Measurements from ENCODE around the gene STARD3NL.

STARD3NL gene

GRCh38 chr7:38178004-38178694 lies at the start of gene STARD3NL:
Gene STARD3NL (plus strand): TSS chr7:38178245. CDS start chr7:38207505, 29,260 bp downstream.
- Histone ChIP-seq H3K36me3 (ENCODE audit: control insufficient read depth, insufficient read depth, low read length) (no peaks in the 10 kb centered on the region), H3K4me3 (ENCODE audit: low read depth, low read length) (peak within 1 kb of the TSS; percentile 73)

GRCh38 chr7:38129162-38129561 lies 48.9 kb upstream of the STARD3NL start:
- Histone ChIP-seq H3K36me3 (ENCODE audit: control insufficient read depth, insufficient read depth, low read length) (no peaks in the 10 kb centered on the region), H3K27me3 (ENCODE audit: control insufficient read depth, insufficient read depth, low read length) (no peaks in the 10 kb centered on the region), H3K9me3 (ENCODE audit: control insufficient read depth, insufficient read depth, low read length) (no peaks in the 10 kb centered on the region), H3K4me3 (ENCODE audit: low read depth, low read length) (no peak overlapping the region), H3K4me1 (ENCODE audit: control insufficient read depth, insufficient read depth, low read length) (no peaks in the 10 kb centered on the region), H3K9ac (ENCODE audit: low read depth, low read length) (no peak overlapping the region)

More at GRCh38 chr7:38178004-38178694, at the start of gene STARD3NL:
- Histone ChIP-seq H3K4me1 (ENCODE audit: control insufficient read depth, insufficient read depth, low read length) (no peaks in the 10 kb centered on the region), H3K27me3 (ENCODE audit: control insufficient read depth, insufficient read depth, low read length) (no peaks in the 10 kb centered on the region), H3K9me3 (ENCODE audit: control insufficient read depth, insufficient read depth, low read length) (no peaks in the 10 kb centered on the region), H3K9ac (ENCODE audit: low read depth, low read length) (peak within 1 kb of the TSS; percentile 67)

GRCh38 chr7:38129579-38129978 lies 48.5 kb upstream of the STARD3NL start:
- H3K36me3 ChIP-seq (ENCODE audit: control insufficient read depth, insufficient read depth, low read length) = no peaks in the 10 kb centered on the region
- no peak overlapping the region for H3K9ac ChIP-seq (ENCODE audit: low read depth, low read length)
- H3K27me3 ChIP-seq (ENCODE audit: control insufficient read depth, insufficient read depth, low read length) = no peaks in the 10 kb centered on the region
- H3K4me1 ChIP-seq (ENCODE audit: control insufficient read depth, insufficient read depth, low read length) = no peaks in the 10 kb centered on the region
- no peak overlapping the region for H3K4me3 ChIP-seq (ENCODE audit: low read depth, low read length)
- no peaks in the 10 kb centered on the region for H3K9me3 ChIP-seq (ENCODE audit: control insufficient read depth, insufficient read depth, low read length)

- H3K36me3 ChIP-seq (ENCODE audit: control insufficient read depth, insufficient read depth, low read length) = no peaks in the 10 kb centered on the region
These were observed 39.9 kb upstream of the STARD3NL start for GRCh38 chr7:38138171-38138570.

GRCh38 chr7:38141187-38141586 lies 36.9 kb upstream of the STARD3NL start:
- Histone ChIP-seq H3K4me3 (ENCODE audit: low read depth, low read length) (no peak overlapping the region), H3K9me3 (ENCODE audit: control insufficient read depth, insufficient read depth, low read length) (no peaks in the 10 kb centered on the region), H3K36me3 (ENCODE audit: control insufficient read depth, insufficient read depth, low read length) (no peaks in the 10 kb centered on the region), H3K4me1 (ENCODE audit: control insufficient read depth, insufficient read depth, low read length) (no peaks in the 10 kb centered on the region), H3K9ac (ENCODE audit: low read depth, low read length) (no peak overlapping the region), H3K27me3 (ENCODE audit: control insufficient read depth, insufficient read depth, low read length) (no peaks in the 10 kb centered on the region)

More at GRCh38 chr7:38138171-38138570, 39.9 kb upstream of the STARD3NL start:
- Histone ChIP-seq H3K4me3 (ENCODE audit: low read depth, low read length) (no peak overlapping the region), H3K4me1 (ENCODE audit: control insufficient read depth, insufficient read depth, low read length) (no peaks in the 10 kb centered on the region), H3K9ac (ENCODE audit: low read depth, low read length) (no peak overlapping the region), H3K27me3 (ENCODE audit: control insufficient read depth, insufficient read depth, low read length) (no peaks in the 10 kb centered on the region), H3K9me3 (ENCODE audit: control insufficient read depth, insufficient read depth, low read length) (no peaks in the 10 kb centered on the region)

- Histone ChIP-seq H3K9ac (ENCODE audit: low read depth, low read length) (no peak overlapping the region), H3K27me3 (ENCODE audit: control insufficient read depth, insufficient read depth, low read length) (no peaks in the 10 kb centered on the region), H3K36me3 (ENCODE audit: control insufficient read depth, insufficient read depth, low read length) (no peaks in the 10 kb centered on the region), H3K9me3 (ENCODE audit: control insufficient read depth, insufficient read depth, low read length) (no peaks in the 10 kb centered on the region), H3K4me1 (ENCODE audit: control insufficient read depth, insufficient read depth, low read length) (no peaks in the 10 kb centered on the region), H3K4me3 (ENCODE audit: low read depth, low read length) (no peak overlapping the region)
These were observed 35.3 kb upstream of the STARD3NL start for GRCh38 chr7:38142736-38143135.

GRCh38 chr7:38147005-38147404 lies 31.0 kb upstream of the STARD3NL start:
- H3K4me3 ChIP-seq (ENCODE audit: low read depth, low read length) = no peak overlapping the region
- H3K9me3 ChIP-seq (ENCODE audit: control insufficient read depth, insufficient read depth, low read length) = no peaks in the 10 kb centered on the region
- H3K27me3 ChIP-seq (ENCODE audit: control insufficient read depth, insufficient read depth, low read length) = no peaks in the 10 kb centered on the region
- H3K9ac ChIP-seq (ENCODE audit: low read depth, low read length) = no peak overlapping the region
- H3K36me3 ChIP-seq (ENCODE audit: control insufficient read depth, insufficient read depth, low read length) = no peaks in the 10 kb centered on the region
- H3K4me1 ChIP-seq (ENCODE audit: control insufficient read depth, insufficient read depth, low read length) = no peaks in the 10 kb centered on the region

- Histone ChIP-seq H3K36me3 (ENCODE audit: control insufficient read depth, insufficient read depth, low read length) (no peaks in the 10 kb centered on the region), H3K27me3 (ENCODE audit: control insufficient read depth, insufficient read depth, low read length) (no peaks in the 10 kb centered on the region), H3K4me3 (ENCODE audit: low read depth, low read length) (no peak overlapping the region), H3K9ac (ENCODE audit: low read depth, low read length) (no peak overlapping the region), H3K9me3 (ENCODE audit: control insufficient read depth, insufficient read depth, low read length) (no peaks in the 10 kb centered on the region), H3K4me1 (ENCODE audit: control insufficient read depth, insufficient read depth, low read length) (no peaks in the 10 kb centered on the region)
These were observed 26.5 kb upstream of the STARD3NL start for GRCh38 chr7:38151556-38151955.

- Histone ChIP-seq H3K9ac (ENCODE audit: low read depth, low read length) (no peak overlapping the region), H3K4me3 (ENCODE audit: low read depth, low read length) (no peak overlapping the region), H3K9me3 (ENCODE audit: control insufficient read depth, insufficient read depth, low read length) (no peaks in the 10 kb centered on the region), H3K4me1 (ENCODE audit: control insufficient read depth, insufficient read depth, low read length) (no peaks in the 10 kb centered on the region), H3K27me3 (ENCODE audit: control insufficient read depth, insufficient read depth, low read length) (no peaks in the 10 kb centered on the region), H3K36me3 (ENCODE audit: control insufficient read depth, insufficient read depth, low read length) (no peaks in the 10 kb centered on the region)
These were observed 24.5 kb upstream of the STARD3NL start for GRCh38 chr7:38153515-38153914.

- no peaks in the 10 kb centered on the region for H3K27me3 ChIP-seq (ENCODE audit: control insufficient read depth, insufficient read depth, low read length)
- no peaks in the 10 kb centered on the region for H3K9me3 ChIP-seq (ENCODE audit: control insufficient read depth, insufficient read depth, low read length)
- H3K4me1 ChIP-seq (ENCODE audit: control insufficient read depth, insufficient read depth, low read length) = no peaks in the 10 kb centered on the region
- no peaks in the 10 kb centered on the region for H3K36me3 ChIP-seq (ENCODE audit: control insufficient read depth, insufficient read depth, low read length)
- no peak overlapping the region for H3K9ac ChIP-seq (ENCODE audit: low read depth, low read length)
- H3K4me3 ChIP-seq (ENCODE audit: low read depth, low read length) = no peak overlapping the region
These were observed 23.8 kb upstream of the STARD3NL start for GRCh38 chr7:38154278-38154677.

- Histone ChIP-seq H3K9me3 (ENCODE audit: control insufficient read depth, insufficient read depth, low read length) (no peaks in the 10 kb centered on the region), H3K27me3 (ENCODE audit: control insufficient read depth, insufficient read depth, low read length) (no peaks in the 10 kb centered on the region), H3K4me1 (ENCODE audit: control insufficient read depth, insufficient read depth, low read length) (no peaks in the 10 kb centered on the region), H3K4me3 (ENCODE audit: low read depth, low read length) (no peak overlapping the region), H3K9ac (ENCODE audit: low read depth, low read length) (no peak overlapping the region), H3K36me3 (ENCODE audit: control insufficient read depth, insufficient read depth, low read length) (no peaks in the 10 kb centered on the region)
These were observed 18.0 kb upstream of the STARD3NL start for GRCh38 chr7:38160003-38160571.

GRCh38 chr7:38162036-38162435 lies 16.0 kb upstream of the STARD3NL start:
- H3K27me3 ChIP-seq (ENCODE audit: control insufficient read depth, insufficient read depth, low read length) = no peaks in the 10 kb centered on the region
- H3K4me3 ChIP-seq (ENCODE audit: low read depth, low read length) = no peak overlapping the region
- no peak overlapping the region for H3K9ac ChIP-seq (ENCODE audit: low read depth, low read length)
- no peaks in the 10 kb centered on the region for H3K36me3 ChIP-seq (ENCODE audit: control insufficient read depth, insufficient read depth, low read length)
- no peaks in the 10 kb centered on the region for H3K9me3 ChIP-seq (ENCODE audit: control insufficient read depth, insufficient read depth, low read length)
- H3K4me1 ChIP-seq (ENCODE audit: control insufficient read depth, insufficient read depth, low read length) = no peaks in the 10 kb centered on the region
